Thoracic aorta (tissue), 2 donors: ENCODE data around the gene RAB1B. TPM values are rescaled to one million over a fixed set of nuclear protein-coding genes. Genes with fewer than 3 reads are reported as not detected.

Experiments used
- ATAC-seq: fragments of 150-250 bp; one replicate; pipeline ENCODE4 v1.8.0; 2017; ENCODE audit warnings: low read depth; ENCODE audit not compliant: insufficient number of reproducible peaks, low FRiP score
- DNase-seq: peaks from one replicate; pipeline ENCODE4 v3.0.0-alpha.2; 2020; ENCODE audit warnings: low spot score
- H3K27ac ChIP-seq, 2 donors: fragments of 200-600 bp; sonication (generic); 1 replicate in 1 of 2; 2 replicates in 1 of 2; pipeline ENCODE4 v1.5.1; 2016; ENCODE audit warnings: mild to moderate bottlenecking in 2 of 2, moderate library complexity in 2 of 2
- H3K27me3 ChIP-seq: fragments of 200-600 bp; sonication (generic); replicated peaks from 2 replicates; pipeline ENCODE4 v1.6.0; 2016; ENCODE audit warnings: mild to moderate bottlenecking; ENCODE audit not compliant: insufficient read depth
- H3K36me3 ChIP-seq: fragments of 200-600 bp; sonication (generic); one replicate; pipeline ENCODE4 v1.5.1; 2016
- H3K4me1 ChIP-seq, 2 donors: fragments of 200-600 bp; sonication (generic); 1 replicate in 1 of 2; 2 replicates in 1 of 2; pipeline versions ENCODE4 v1.5.1 to v1.6.0; 2016; ENCODE audit warnings: low read depth in 2 of 2, mild to moderate bottlenecking in 1 of 2; ENCODE audit not compliant: control insufficient read depth in 1 of 2
- H3K4me3 ChIP-seq: fragments of 200-600 bp; sonication (generic); 2 replicates; pipeline ENCODE4 v1.5.1; 2016; ENCODE audit warnings: mild to moderate bottlenecking
- H3K9me3 ChIP-seq: fragments of 200-600 bp; sonication (generic); 2 replicates; pipeline ENCODE4 v1.5.1; 2016
- CTCF ChIP-seq: fragments of 200-600 bp; sonication (generic); IDR thresholded peaks from one replicate; pipeline ENCODE4 v1.5.1; 2019; ENCODE audit warnings: antibody characterized with exemption
- total RNA-seq, 2 donors: library from RNA; depleted of rRNA; stranded (reverse); fragments of >200 nt; gene quantifications; one replicate each; pipeline versions ENCODE4 v1.1.0 to v1.2.3, GENCODE V29; 2016

Gene RAB1B
- total RNA-seq: 10 to 100 TPM; 57.2 to 96.0 TPM

GRCh38 chr11:66268244-66268951 lies at the start of gene RAB1B:
Gene RAB1B (plus strand): TSS chr11:66268639. CDS start chr11:66268680, 41 bp downstream.
- ATAC-seq (peak; percentile 89), DNase-seq (peak; percentile 99)
- Histone ChIP-seq H3K27ac (peak within 1 kb of the TSS; percentile 95 to 97), H3K27me3 (no peaks in the 10 kb centered on the region), H3K36me3 (peaks cover 28% of the 10 kb centered on the region), H3K9me3 (no peaks in the 10 kb centered on the region), H3K4me3 (peak within 1 kb of the TSS; percentile 94), H3K4me1 (peaks cover 15 to 29% of the 10 kb centered on the region in 2 donors)
- TF ChIP-seq CTCF: no peak

GRCh38 chr11:66218846-66219620 lies 49.4 kb upstream of the RAB1B start:
- Histone ChIP-seq H3K4me3 (no peak overlapping the region), H3K4me1 (no peaks in the 10 kb centered on the region), H3K36me3 (peaks cover 24% of the 10 kb centered on the region), H3K9me3 (no peaks in the 10 kb centered on the region), H3K27ac (no peak overlapping the region), H3K27me3 (no peaks in the 10 kb centered on the region)
- ATAC-seq (no peak), DNase-seq (no peak)
- no peak for TF ChIP-seq CTCF

- Histone ChIP-seq H3K27me3 (no peaks in the 10 kb centered on the region), H3K27ac (no peak overlapping the region), H3K36me3 (peaks cover 30% of the 10 kb centered on the region), H3K9me3 (no peaks in the 10 kb centered on the region), H3K4me3 (no peak overlapping the region), H3K4me1 (no peaks in the 10 kb centered on the region)
- TF ChIP-seq CTCF: no peak
- ATAC-seq (no peak), DNase-seq (no peak)
Measured at GRCh38 chr11:66219846-66220565, 48.4 kb upstream of the RAB1B start.

GRCh38 chr11:66220566-66220935 lies 47.9 kb upstream of the RAB1B start:
- no peak for ATAC-seq
- DNase-seq: no peak
- H3K27me3 ChIP-seq: no peaks in the 10 kb centered on the region
- H3K4me3 ChIP-seq: no peak overlapping the region
- no peaks in the 10 kb centered on the region for H3K9me3 ChIP-seq
- H3K27ac ChIP-seq: no peak overlapping the region
- H3K4me1 ChIP-seq: no peaks in the 10 kb centered on the region
- peaks cover 30% of the 10 kb centered on the region for H3K36me3 ChIP-seq
- no peak for TF ChIP-seq CTCF

- Histone ChIP-seq H3K9me3 (no peaks in the 10 kb centered on the region), H3K27ac (no peak overlapping the region), H3K4me1 (no peaks in the 10 kb centered on the region), H3K4me3 (no peak overlapping the region), H3K27me3 (no peaks in the 10 kb centered on the region), H3K36me3 (peaks cover 28% of the 10 kb centered on the region)
- DNase-seq (no peak), ATAC-seq (no peak)
- no peak for TF ChIP-seq CTCF
Measured at GRCh38 chr11:66221012-66221411, 47.4 kb upstream of the RAB1B start.
